Fibroblast of peridontal ligament (primary cell): ENCODE measurements around the gene COX4I1.
"Not testable (repeated sequence)": the region's sequence is repeated elsewhere in the genome, so short reads cannot be mapped to it uniquely, and the experiment has no call there.

Experiments
- DNase-seq: peaks from one replicate; pipeline ENCODE4 v3.0.0-alpha.2; 2010; ENCODE audit errors: extremely low read depth

COX4I1 gene

GRCh38 chr16:85800321-85800669 is 800 bp downstream of the COX4I1 start:
- no peak for DNase-seq

GRCh38 chr16:85803570-85803969 is 4.1 kb downstream of the COX4I1 start:
- no peak for DNase-seq

GRCh38 chr16:85805442-85806045 is 6.0 kb downstream of the COX4I1 start:
- no peak for DNase-seq

GRCh38 chr16:85806539-85806938 is 7.0 kb downstream of the COX4I1 start:
- no peak for DNase-seq

GRCh38 chr16:85807340-85807739 is 7.8 kb downstream of the COX4I1 start:
- not testable (repeated sequence) for DNase-seq

GRCh38 chr16:85808104-85808503 is 8.6 kb downstream of the COX4I1 start:
- DNase-seq = not testable (repeated sequence)

GRCh38 chr16:85808926-85809325 is 9.4 kb downstream of the COX4I1 start:
- no peak for DNase-seq

- no peak for DNase-seq
These were observed 10.2 kb downstream of the COX4I1 start for GRCh38 chr16:85809645-85810044.

GRCh38 chr16:85810097-85810741 is 10.7 kb downstream of the COX4I1 start:
- DNase-seq = no peak

- no peak for DNase-seq
These were observed 11.2 kb downstream of the COX4I1 start for GRCh38 chr16:85810742-85811115.

- DNase-seq = no peak
These were observed 12.7 kb downstream of the COX4I1 start for GRCh38 chr16:85812031-85812807.

- no peak for DNase-seq
These were observed 13.6 kb downstream of the COX4I1 start for GRCh38 chr16:85812811-85813700.

GRCh38 chr16:85816159-85816558 is 16.7 kb downstream of the COX4I1 start:
- DNase-seq = no peak

- not testable (repeated sequence) for DNase-seq
These were observed 17.7 kb downstream of the COX4I1 start for GRCh38 chr16:85817195-85817594.

- peak; percentile 77 for DNase-seq
These were observed 19.8 kb downstream of the COX4I1 start for GRCh38 chr16:85819245-85819644.

GRCh38 chr16:85819771-85820170 is 20.3 kb downstream of the COX4I1 start:
- DNase-seq = no peak

- DNase-seq = no peak
These were observed 21.3 kb downstream of the COX4I1 start for GRCh38 chr16:85820604-85821372.

GRCh38 chr16:85821390-85822135 is 22.1 kb downstream of the COX4I1 start:
- peak; percentile 76 for DNase-seq

- DNase-seq = no peak
These were observed 22.6 kb downstream of the COX4I1 start for GRCh38 chr16:85822145-85822544.

- DNase-seq = no peak
These were observed 23.9 kb downstream of the COX4I1 start for GRCh38 chr16:85823328-85823920.
